GM18951 (cell line): ENCODE data around the gene FREY1.

ENCODE experiments used
- POLR2A ChIP-seq: IDR thresholded peaks from 4 replicates; pipeline ENCODE4 v1.6.1; 2011; ENCODE audit warnings: mild to moderate bottlenecking; ENCODE audit not compliant: insufficient read length, insufficient read depth; ENCODE audit errors: extremely low read depth
- in situ Hi-C: fragments of 300-500 bp; cut with MboI; formaldehyde crosslinking; loops from one replicate; pipeline ENCODE4 v1.12.0; 2022; ENCODE audit warnings: low sequenced_read_pairs, mixed read lengths, inconsistent platforms; ENCODE audit not compliant: unreplicated experiment

The FREY1 gene

GRCh38 chr11:45933846-45934579 is 26.9 kb upstream of the FREY1 start:
- in situ Hi-C loops = no loop called here
- TF ChIP-seq POLR2A = no peak

- in situ Hi-C loops = no loop called here
- TF ChIP-seq POLR2A = no peak
Observed at GRCh38 chr11:45933131-45933831, 26.2 kb upstream of the FREY1 start.

- no peak for TF ChIP-seq POLR2A
- in situ Hi-C loops = no loop called here
Observed at GRCh38 chr11:45932217-45932616, 25.1 kb upstream of the FREY1 start.

DNA sequence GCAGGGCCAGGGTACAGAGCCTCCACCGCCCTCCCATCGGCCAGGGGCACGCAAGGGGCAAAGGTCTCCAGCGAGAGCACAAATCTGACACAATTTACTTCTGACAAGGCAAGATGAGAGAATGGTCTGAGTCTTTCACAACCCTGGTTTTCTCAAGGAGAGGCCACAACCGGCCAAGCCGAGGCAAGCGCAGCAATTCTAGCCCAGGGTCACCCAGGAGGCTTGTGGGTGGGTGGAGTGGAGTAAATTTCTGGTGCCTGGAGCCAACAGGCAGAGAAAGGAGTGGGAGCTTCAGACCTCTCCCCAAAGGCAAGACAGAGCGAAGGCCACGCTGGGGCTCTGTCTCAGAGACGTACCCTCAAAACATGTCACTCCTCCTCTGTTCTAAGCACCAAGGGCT is 24.7 kb upstream of the FREY1 start:
- in situ Hi-C loops = no loop called here
- TF ChIP-seq POLR2A = no peak

GRCh38 chr11:45930951-45931570 is 24.0 kb upstream of the FREY1 start:
- TF ChIP-seq POLR2A = no peak
- in situ Hi-C loops = no loop called here

- TF ChIP-seq POLR2A = peak; percentile 11
- in situ Hi-C loops = no loop called here
Observed at GRCh38 chr11:45930031-45930794, 23.1 kb upstream of the FREY1 start.

DNA sequence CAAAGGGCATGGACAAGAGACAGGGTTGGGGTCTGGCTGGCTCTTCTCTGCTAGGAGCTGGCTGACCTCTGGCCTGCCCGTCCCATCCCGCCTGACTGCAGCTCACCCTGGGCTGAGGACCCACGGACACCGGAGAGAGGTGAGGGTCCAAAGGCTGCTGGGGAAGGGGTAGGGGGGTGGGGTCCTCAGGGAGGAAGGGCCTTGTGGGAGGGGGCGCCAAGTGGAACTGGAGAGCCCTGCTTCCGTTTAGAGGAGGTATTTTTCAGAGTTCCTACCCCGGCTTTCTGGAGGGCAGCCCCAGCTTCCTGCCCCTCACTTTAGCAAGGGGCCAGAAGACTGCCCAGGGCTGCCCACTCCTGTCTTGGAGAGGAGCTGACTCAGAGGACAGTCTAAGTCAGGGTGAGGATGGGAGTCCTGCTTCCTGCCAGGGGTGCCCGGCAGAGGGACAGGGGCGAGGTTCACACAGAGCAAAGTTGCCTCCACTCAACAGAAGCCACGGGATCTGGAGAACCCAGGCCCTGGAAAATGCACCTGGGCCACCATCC is 22.5 kb upstream of the FREY1 start:
- TF ChIP-seq POLR2A = no peak

DNA sequence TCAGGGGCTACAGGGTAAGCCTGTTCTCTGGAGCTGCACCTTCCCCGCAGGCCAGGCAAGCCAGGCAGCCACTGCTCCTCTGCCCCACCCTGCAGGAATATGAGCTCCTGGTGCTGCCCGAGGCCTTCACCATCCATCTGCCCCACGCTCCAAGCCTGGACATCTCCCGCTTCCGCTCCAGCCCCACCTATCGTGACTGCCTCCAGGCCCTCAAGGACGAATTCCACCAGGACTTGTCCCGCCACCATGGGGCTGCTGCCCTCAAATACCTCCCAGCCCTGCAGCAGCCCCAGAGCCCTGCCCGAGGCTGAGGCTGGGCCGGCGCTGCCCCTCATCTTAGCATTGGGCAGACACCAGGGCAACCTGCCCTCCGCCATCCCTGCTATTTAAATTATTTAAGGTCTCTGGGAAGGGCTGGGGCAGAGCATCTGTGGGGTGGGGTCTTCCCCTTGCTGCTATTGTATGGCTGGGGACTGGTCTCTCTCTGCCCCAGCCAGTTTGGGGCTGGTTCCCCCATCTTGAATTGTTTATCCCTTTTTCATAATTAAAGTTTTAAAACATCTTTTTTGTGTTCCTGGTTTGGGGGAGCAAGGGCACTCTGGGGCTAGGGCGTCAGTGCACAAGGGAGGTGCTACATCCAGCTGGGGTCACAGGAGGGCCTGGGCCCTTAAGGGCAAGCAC is 21.6 kb upstream of the FREY1 start:
- TF ChIP-seq POLR2A = no peak
- in situ Hi-C loops = no loop called here

More for the DNA sequence above, 22.5 kb upstream of the FREY1 start:
- in situ Hi-C loops = no loop called here

- in situ Hi-C loops = no loop called here
- no peak for TF ChIP-seq POLR2A
Observed at GRCh38 chr11:45927684-45928413, 20.8 kb upstream of the FREY1 start.

- in situ Hi-C loops = no loop called here
- TF ChIP-seq POLR2A = no peak
Observed at GRCh38 chr11:45927332-45927683, 20.2 kb upstream of the FREY1 start.

GRCh38 chr11:45926536-45927331 is 19.7 kb upstream of the FREY1 start:
- in situ Hi-C loops = no loop called here
- TF ChIP-seq POLR2A = no peak
